K562 (cell line): ENCODE results near the gene ECT2L. TPM values are rescaled to one million over a fixed set of nuclear protein-coding genes. Genes with fewer than 3 reads are reported as not detected.

Source experiments
- ATAC-seq: fragments of 200-7000 bp; cut with Tn5 transposase; 3 replicates; pipeline ENCODE4 v1.9.1; 2020; ENCODE audit warnings: moderate library complexity
- BruUV-seq: library from RNA; stranded (reverse); fragments of 400-500 nt; replicated peaks from 2 replicates; lab custom pipeline; 2021; lab: Mats Ljungman, UMichigan
- CTCF ChIA-PET: fragments of 300-600 bp; formaldehyde crosslinking; extraction: SDS; loops from one replicate; lab custom pipeline; 2021; ENCODE audit warnings: low intra/inter-chr PET ratio; lab: Yijun Ruan, JAX
- POLR2A ChIA-PET: fragments of 300-600, 350-650 bp; sonication (Branson Sonifier 250); formaldehyde crosslinking; extraction: SDS; loops from one replicate; lab custom pipeline; 2021; ENCODE audit warnings: antibody characterized with exemption, inconsistent platforms; lab: Yijun Ruan, JAX
- DNase-seq, 4 experiments: peaks; one replicate each; pipeline versions ENCODE4 v3.0.0 to v3.0.0-alpha.2; 2011 to 2018; ENCODE audit warnings: low spot score in 3 of 4, mixed read lengths in 3 of 4; ENCODE audit errors: extremely low read depth in 1 of 4
- FAIRE-seq: peaks from 2 replicates; lab custom pipeline; 2011; peaks lifted over from hg19 to GRCh38; lab: Jason Lieb, UNC
- H2AFZ ChIP-seq: 2 replicates; pipeline ENCODE4 v1.6.0; 2011; ENCODE audit warnings: low read depth, low read length, control low read depth, inconsistent platforms
- H3K27ac ChIP-seq: fragments of 200-600 bp; 3 replicates; pipeline ENCODE4 v1.8.0; 2011; ENCODE audit warnings: low read depth, mild to moderate bottlenecking, control low read depth, inconsistent platforms, low read length, moderate library complexity, mixed read lengths; ENCODE audit errors: extremely low read depth
- H3K27me3 ChIP-seq, 2 experiments: fragments of 300-600 bp in 1 of 2; 2 replicates in 1 of 2; 3 replicates in 1 of 2; pipeline versions ENCODE4 v1.6.0 to v1.8.0; 2011; ENCODE audit warnings: inconsistent platforms in 2 of 2, low read length in 2 of 2, mild to moderate bottlenecking in 1 of 2, mixed read lengths in 1 of 2, moderate library complexity in 1 of 2; ENCODE audit not compliant: control insufficient read depth in 2 of 2, insufficient read depth in 2 of 2
- H3K36me3 ChIP-seq: fragments of 300-600 bp; 3 replicates; pipeline ENCODE4 v1.8.0; 2011; ENCODE audit warnings: mild to moderate bottlenecking, low read length, inconsistent platforms; ENCODE audit not compliant: control insufficient read depth, insufficient read depth
- H3K4me1 ChIP-seq, 2 experiments: fragments of 200-600 bp in 1 of 2; replicated peaks in 1 of 2; 2 replicates in 1 of 2; 3 replicates in 1 of 2; pipeline versions ENCODE4 v1.5.1 to v1.8.0; 2011; ENCODE audit warnings: inconsistent platforms in 2 of 2, low read length in 2 of 2, mild to moderate bottlenecking in 1 of 2, mixed read lengths in 1 of 2, moderate library complexity in 1 of 2; ENCODE audit not compliant: control insufficient read depth in 2 of 2, insufficient read depth in 2 of 2
- H3K4me2 ChIP-seq: 2 replicates; pipeline ENCODE4 v1.6.1; 2011; ENCODE audit warnings: low read length, control low read depth, inconsistent platforms, mixed read lengths; ENCODE audit not compliant: insufficient read depth
- H3K4me3 ChIP-seq: fragments of 200-600 bp; sonication (generic), shearing (Covaris generic); 2 replicates; pipeline ENCODE4 v1.5.1; 2016; ENCODE audit warnings: control low read depth, inconsistent platforms
- H3K79me2 ChIP-seq: fragments of 200-600 bp; 3 replicates; pipeline ENCODE4 v1.8.0; 2011; ENCODE audit warnings: low read length, inconsistent platforms; ENCODE audit not compliant: control insufficient read depth, insufficient read depth
- H3K9ac ChIP-seq, 2 experiments: 2 replicates each; pipeline versions ENCODE4 v1.6.0 to v1.6.1; 2011; ENCODE audit warnings: low read depth in 2 of 2, low read length in 2 of 2, control low read depth in 1 of 2, inconsistent platforms in 1 of 2, mild to moderate bottlenecking in 1 of 2, mixed read lengths in 1 of 2; ENCODE audit not compliant: insufficient read depth in 1 of 2
- H3K9me1 ChIP-seq: one replicate; pipeline ENCODE4 v1.6.0; 2011; ENCODE audit warnings: inconsistent platforms, mild to moderate bottlenecking, low read length, moderate library complexity; ENCODE audit not compliant: control insufficient read depth, insufficient read depth
- H3K9me3 ChIP-seq: replicated peaks from 2 replicates; pipeline ENCODE4 v1.5.1; 2011; ENCODE audit warnings: low read depth, low read length, inconsistent platforms; ENCODE audit not compliant: control insufficient read depth, insufficient read depth
- H4K20me1 ChIP-seq: replicated peaks from 2 replicates; pipeline ENCODE4 v1.6.1; 2011; ENCODE audit warnings: low read length, inconsistent platforms, mixed read lengths; ENCODE audit not compliant: control insufficient read depth, insufficient read depth
- FOXK1 ChIP-seq: sonication (generic); formaldehyde crosslinking; IDR thresholded peaks from 2 replicates; pipeline ENCODE4 v1.8.0; 2022; ENCODE audit warnings: missing genetic modification reagents, mild to moderate bottlenecking, borderline replicate concordance
- FUS ChIP-seq: fragments of 200-400 bp; formaldehyde crosslinking; optimal IDR thresholded peaks from 2 replicates; pipeline ENCODE3; 2017; ENCODE audit warnings: low read depth, low read length
- HDAC1 ChIP-seq, 2 experiments: fragments of 450-650 bp; IDR thresholded peaks; 2 replicates each; pipeline ENCODE4 v1.6.1; 2016 to 2017; ENCODE audit warnings: inconsistent platforms in 1 of 2, mild to moderate bottlenecking in 1 of 2, moderate library complexity in 1 of 2
- KAT7 ChIP-seq: sonication (generic); formaldehyde crosslinking; IDR thresholded peaks from 2 replicates; pipeline ENCODE4 v1.8.0; 2022; ENCODE audit warnings: missing genetic modification reagents, mild to moderate bottlenecking, borderline replicate concordance
- MTF1 ChIP-seq: fragments of 250-450 bp; sonication (Bioruptor Pico); IDR thresholded peaks from 2 replicates; pipeline ENCODE4 v1.9.0; 2021; ENCODE audit warnings: moderate library complexity, mild to moderate bottlenecking, inconsistent platforms, borderline replicate concordance
- PCBP1 ChIP-seq: fragments of 200-400 bp; formaldehyde crosslinking; IDR thresholded peaks from 2 replicates; pipeline ENCODE4 v1.6.1; 2018; ENCODE audit warnings: mild to moderate bottlenecking, low read depth, low read length; ENCODE audit not compliant: poor library complexity, severe bottlenecking
- PML ChIP-seq: IDR thresholded peaks from 2 replicates; pipeline ENCODE4 v1.6.1; 2012; ENCODE audit warnings: low read length, inconsistent platforms
- POLR2A ChIP-seq: fragments of 450-650 bp; conservative IDR thresholded peaks from 2 replicates; pipeline ENCODE4 v1.6.1; 2016
- PPARD ChIP-seq: fragments of 250-450 bp; sonication (Bioruptor Pico); IDR thresholded peaks from 2 replicates; pipeline ENCODE4 v1.8.0; 2022; ENCODE audit warnings: inconsistent platforms, mild to moderate bottlenecking, moderate library complexity
- SMAD2 ChIP-seq: fragments of 150-350 bp; IDR thresholded peaks from 2 replicates; pipeline ENCODE4 v1.6.1; 2014; ENCODE audit warnings: low read depth, mild to moderate bottlenecking, low read length
- XRCC4 ChIP-seq: IDR thresholded peaks from one replicate; pipeline ENCODE4 v1.6.1; 2011; ENCODE audit not compliant: insufficient read depth, insufficient read length; ENCODE audit errors: extremely low read depth
- ZFP1 ChIP-seq: fragments of 450-650 bp; formaldehyde crosslinking; IDR thresholded peaks from 2 replicates; pipeline ENCODE4 v1.4.0; 2020; ENCODE audit warnings: mild to moderate bottlenecking, mixed read lengths
- ZNF3 ChIP-seq: fragments of 250-450 bp; sonication (Bioruptor Pico); IDR thresholded peaks from 2 replicates; pipeline ENCODE4 v1.5.0; 2021; ENCODE audit warnings: mild to moderate bottlenecking, moderate library complexity
- ZNF311 ChIP-seq: fragments of 250-450 bp; sonication (Bioruptor Pico); IDR thresholded peaks from 2 replicates; pipeline ENCODE4 v1.4.0; 2020; ENCODE audit warnings: mild to moderate bottlenecking, moderate library complexity
- WGBS: fragments of 100-300 bp; shearing (Covaris generic); methylation state at CpG from one replicate; pipeline ENCODE4 v1.1.6; 2016; ENCODE audit warnings: low coverage, mixed read lengths; ENCODE audit not compliant: insufficient coverage; ENCODE audit errors: missing lambda C conversion rate; 5-methylcytosine and 5-hydroxymethylcytosine counted together
- in situ Hi-C: fragments of 300-500 bp; cut with MboI; formaldehyde crosslinking; loops from 4 replicates; pipeline ENCODE4 v1.15.0; 2018; ENCODE audit warnings: inconsistent platforms, mixed read lengths
- intact Hi-C: fragments of 100-400 bp; cut with micrococcal nuclease; formaldehyde crosslinking; loops from 2 replicates; pipeline ENCODE4 v1.14.2; 2022
- polyA plus RNA-seq, 8 experiments: library from polyadenylated mRNA; depleted of rRNA in 4 of 8; stranded (reverse) in 5 of 8; unstranded in 3 of 8; fragments of >200 nt; fragmentation: Nextera tagmentation in 2 of 8; fragmentation: Illumina TruSeq in 1 of 8; extraction: Ambion mirVana in 2 of 8; extraction: Trizol in 1 of 8; gene quantifications; 2 replicates each; pipeline versions ENCODE4 v1.2.1 to v1.2.3, GENCODE V29; 2011 to 2014; ENCODE audit warnings: inconsistent platforms in 1 of 8, missing spikeins in 1 of 8
- total RNA-seq, 7 experiments: library from RNA; depleted of rRNA in 6 of 7; stranded (reverse); fragments of >200 nt in 6 of 7; fragmentation: Illumina TruSeq in 2 of 7; extraction: Trizol in 2 of 7; gene quantifications; 2 replicates each; pipeline versions ENCODE4 v1.2.1 to v1.2.3, GENCODE V29; 2011 to 2021; ENCODE audit warnings: low replicate concordance in 1 of 7

ECT2L gene
- total and polyA plus RNA-seq, 9 of the 15 experiments (the other 6 are each of a cell fraction or from before 2014, with no cell fraction given) = 0.03 to 0.04 TPM; not detected in 7

DNA sequence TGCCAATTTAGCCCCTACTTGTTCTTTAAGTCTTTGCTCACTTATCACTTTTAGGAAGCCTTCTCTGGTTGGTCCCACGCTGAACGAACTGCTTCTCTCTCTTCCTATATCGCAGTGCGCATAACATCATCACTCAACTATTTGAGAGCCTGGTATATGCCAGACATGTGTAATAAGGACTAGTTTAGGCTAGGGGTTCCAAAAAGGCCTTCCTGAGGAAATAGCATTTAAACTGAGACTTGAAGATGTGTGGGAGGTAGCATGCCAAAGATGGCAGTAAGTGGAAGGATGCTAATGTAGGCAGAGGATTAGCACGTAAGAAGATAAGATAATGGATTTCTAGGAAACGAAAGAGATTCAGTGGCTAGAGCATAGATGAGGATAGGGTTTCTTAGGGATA is 17.6 kb upstream of the ECT2L start:
- intact Hi-C loops = no loop called here
- no peaks in the 10 kb centered on the region for H3K9me1 ChIP-seq
- in situ Hi-C loops = no loop called here
- WGBS = 50% methylated on average over 6 of the region's 6 CpGs
- TF ChIP-seq HDAC1 (IDR thresholded peaks at IDR 0.05) (no peak), FUS (no peak), PCBP1 (no peak), POLR2A (no peak), XRCC4 (no peak), FOXK1 (CRISPR knock-in tag) (no peak), ZNF3 (CRISPR knock-in tag) (no peak), KAT7 (CRISPR knock-in tag) (no peak), SMAD2 (no peak), ZNF311 (CRISPR knock-in tag) (no peak), PML (no peak), MTF1 (no peak), PPARD (no peak), ZFP1 (no peak)
- TF ChIP-seq, all 486 proteins: peak for 0
- Histone ChIP-seq H3K36me3 (no peaks in the 10 kb centered on the region), H3K79me2 (no peaks in the 10 kb centered on the region), H3K4me2 (no peak overlapping the region), H2AFZ (no peak overlapping the region), H4K20me1 (no peaks in the 10 kb centered on the region), H3K27ac (no peak overlapping the region), H3K9me3 (no peaks in the 10 kb centered on the region), H3K27me3 (no peaks in the 10 kb centered on the region), H3K9ac (no peak overlapping the region), H3K4me3 (no peak overlapping the region), H3K4me1 (peaks cover 0 to 3% of the 10 kb centered on the region in 2 experiments; a peak in 1 of 5 replicates)
- CTCF ChIA-PET = no interaction called here
- no peak for ATAC-seq
- FAIRE-seq = no peak
- POLR2A ChIA-PET = no interaction called here
- no TSS peak for BruUV-seq
- DNase-seq = no peak
